Left ventricle myocardium superior (tissue), 1 donor: ENCODE measurements around the gene EIF1. TPM values are rescaled to one million over a fixed set of nuclear protein-coding genes. Genes with fewer than 3 reads are reported as not detected.
"Not testable (repeated sequence)": the region's sequence is repeated elsewhere in the genome, so short reads cannot be mapped to it uniquely, and the experiment has no call there.

Source experiments
- ATAC-seq: fragments of 200-7000 bp; cut with Tn5 transposase; one replicate; pipeline ENCODE4 v1.9.1; 2020; ENCODE audit warnings: mild to moderate bottlenecking, moderate library complexity
- DNase-seq: peaks from one replicate; pipeline ENCODE4 v3.0.0-alpha.2; 2020
- intact Hi-C: fragments of 100-400 bp; cut with micrococcal nuclease; formaldehyde crosslinking; loops from one replicate; pipeline ENCODE4 v1.11.0; 2022
- total RNA-seq: library from RNA; stranded (reverse); fragmentation: NEBNext Ultra II Directional; extraction: Animal tissue kit (Norgen Biotek cat#: 25700); gene quantifications from one replicate; pipeline ENCODE4 v1.2.1, GENCODE V29; 2021
- donor health status: DM: no; HTN: yes; CAD: no; lungs with severe emphysema.

Gene EIF1
- total RNA-seq, 1 donor from 2014 or later, result 1,209 TPM

GRCh38 chr17:41667280-41668041 lies 21.2 kb upstream of the EIF1 start:
- ATAC-seq, result no peak
- DNase-seq, result no peak
- intact Hi-C loops, result no loop called here

- no peak for ATAC-seq
- DNase-seq, result no peak
- intact Hi-C loops, result no loop called here
Measured at GRCh38 chr17:41672153-41672552, 16.5 kb upstream of the EIF1 start.

GRCh38 chr17:41675157-41676057 lies 13.3 kb upstream of the EIF1 start:
- intact Hi-C loops, result not testable (repeated sequence)

GRCh38 chr17:41676058-41676419 lies 12.6 kb upstream of the EIF1 start:
- ATAC-seq (no peak), DNase-seq (no peak)
- intact Hi-C loops, result no loop called here

More at GRCh38 chr17:41675157-41676057, 13.3 kb upstream of the EIF1 start:
- not testable (repeated sequence) for DNase-seq, ATAC-seq

GRCh38 chr17:41678411-41678906 lies 10.2 kb upstream of the EIF1 start:
- ATAC-seq, result peak; percentile 14
- DNase-seq, result no peak
- intact Hi-C loops, result no loop called here

GRCh38 chr17:41678907-41679739 lies 9.6 kb upstream of the EIF1 start:
- ATAC-seq (peak; percentile 64), DNase-seq (no peak)
- intact Hi-C loops, result no loop called here

GRCh38 chr17:41679740-41680425 lies 8.8 kb upstream of the EIF1 start:
- ATAC-seq, result no peak

GRCh38 chr17:41680426-41681040 lies 8.2 kb upstream of the EIF1 start:
- intact Hi-C loops, result no loop called here
- DNase-seq (no peak), ATAC-seq (no peak)

More at GRCh38 chr17:41679740-41680425, 8.8 kb upstream of the EIF1 start:
- intact Hi-C loops, result no loop called here
- no peak for DNase-seq

GRCh38 chr17:41681776-41682175 lies 6.9 kb upstream of the EIF1 start:
- ATAC-seq (no peak), DNase-seq (no peak)
- intact Hi-C loops, result no loop called here

- DNase-seq (no peak), ATAC-seq (no peak)
- intact Hi-C loops, result no loop called here
Measured at GRCh38 chr17:41682631-41683030, 6.1 kb upstream of the EIF1 start.

- no peak for DNase-seq
- intact Hi-C loops, result no loop called here
- ATAC-seq, result no peak
Measured at GRCh38 chr17:41683441-41684007, 5.2 kb upstream of the EIF1 start.

GRCh38 chr17:41684035-41684434 lies 4.7 kb upstream of the EIF1 start:
- intact Hi-C loops, result no loop called here
- ATAC-seq (no peak), DNase-seq (no peak)

GRCh38 chr17:41685753-41686152 lies 2.9 kb upstream of the EIF1 start:
- ATAC-seq, DNase-seq, intact Hi-C loops: not testable (repeated sequence)

GRCh38 chr17:41686281-41686680 lies 2.4 kb upstream of the EIF1 start:
- intact Hi-C loops, result no loop called here
- ATAC-seq (no peak), DNase-seq (no peak)

- DNase-seq (peak; percentile 63), ATAC-seq (no peak)
- intact Hi-C loops, result no loop called here
Measured at GRCh38 chr17:41687828-41688640, 651 bp upstream of the EIF1 start.

- ATAC-seq (no peak), DNase-seq (no peak)
- intact Hi-C loops, result no loop called here
Measured at GRCh38 chr17:41689497-41690299, 1.0 kb downstream of the EIF1 start.
